HG03045 (cell line): Measurements from ENCODE around the gene ELOF1.
A peak's percentile ranks its signal among the peaks of the same experiment; 100 is the strongest.
"Not testable (repeated sequence)": the region's sequence is repeated elsewhere in the genome, so short reads cannot be mapped to it uniquely, and the experiment has no call there.

Experiments
- ATAC-seq: cut with Tn5 transposase; IDR thresholded peaks from one replicate; pipeline ENCODE4 v1.9.1; 2021; ENCODE audit warnings: mild to moderate bottlenecking, moderate library complexity; ENCODE audit not compliant: unreplicated experiment

Gene ELOF1

DNA sequence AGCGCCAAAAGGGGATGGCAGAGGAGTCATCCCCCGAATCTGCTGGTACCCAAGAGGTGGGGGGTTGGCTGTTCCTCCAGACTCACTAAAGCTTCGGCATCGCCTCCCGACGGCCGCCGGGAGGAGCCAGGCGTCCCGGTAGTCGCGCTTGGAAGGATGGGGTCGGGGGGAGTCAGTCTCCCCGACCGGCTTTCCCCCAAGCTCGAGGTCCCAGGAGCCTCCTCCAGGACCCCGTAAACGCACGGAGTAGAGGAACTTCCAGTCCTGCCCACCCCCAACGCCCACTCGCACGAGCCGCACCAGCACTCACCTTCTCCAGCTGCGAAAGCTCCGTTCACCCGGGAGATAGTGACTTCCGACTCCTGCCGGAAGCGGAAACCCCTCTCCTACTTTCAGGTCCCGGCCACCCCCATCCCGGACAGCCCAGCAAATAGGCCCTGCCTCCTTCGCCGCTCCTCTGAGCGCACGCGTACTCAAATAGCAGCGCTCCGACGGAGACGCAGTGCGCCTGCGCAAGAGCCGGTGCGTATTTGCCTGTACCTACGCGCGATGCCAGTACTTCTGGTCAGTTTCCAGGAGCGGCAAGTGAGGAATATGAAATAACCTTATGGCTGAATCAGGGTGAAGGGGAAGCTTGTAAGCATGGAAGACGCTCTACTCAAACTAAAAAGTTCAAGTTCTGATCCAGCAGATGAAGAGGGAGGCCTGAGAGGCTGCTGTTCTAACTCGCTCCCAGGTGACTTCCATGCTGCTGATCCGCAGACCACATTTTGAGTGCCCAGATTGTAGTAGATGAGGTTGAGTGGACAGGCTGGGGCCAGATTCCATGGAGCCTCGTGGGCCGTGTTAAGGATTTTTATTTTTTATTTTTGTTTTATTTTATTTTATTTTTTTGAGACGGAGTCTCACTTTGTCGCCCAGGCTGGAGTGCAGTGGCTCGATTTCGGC is at the start of gene ELOF1:
TSS of gene ELOF1 (minus strand) at position 350 of the 948 bp plus-strand sequence. CDS start 4,883 bp downstream, outside the sequence.
- peak; percentile 81 for ATAC-seq

DNA sequence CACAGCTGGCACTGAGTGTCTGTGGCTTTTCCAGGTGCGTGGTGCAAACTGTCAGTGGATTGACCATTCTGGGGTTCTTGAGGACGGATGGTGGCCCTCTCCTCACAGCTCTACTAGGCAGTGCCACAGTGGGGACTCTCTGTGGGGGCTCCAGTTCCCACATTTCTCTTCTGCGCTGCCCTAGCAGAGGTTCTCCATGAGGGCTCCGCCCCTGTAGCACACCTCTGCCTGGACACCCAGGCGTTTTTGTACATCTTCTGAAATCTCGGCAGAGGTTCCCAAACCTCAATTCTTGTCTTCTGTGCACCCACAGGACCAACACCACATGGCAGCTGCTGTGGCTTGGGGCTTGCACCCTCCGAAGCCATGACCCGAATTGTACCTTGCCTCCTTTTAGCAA is 47.5 kb upstream of the ELOF1 start:
- no peak for ATAC-seq

DNA sequence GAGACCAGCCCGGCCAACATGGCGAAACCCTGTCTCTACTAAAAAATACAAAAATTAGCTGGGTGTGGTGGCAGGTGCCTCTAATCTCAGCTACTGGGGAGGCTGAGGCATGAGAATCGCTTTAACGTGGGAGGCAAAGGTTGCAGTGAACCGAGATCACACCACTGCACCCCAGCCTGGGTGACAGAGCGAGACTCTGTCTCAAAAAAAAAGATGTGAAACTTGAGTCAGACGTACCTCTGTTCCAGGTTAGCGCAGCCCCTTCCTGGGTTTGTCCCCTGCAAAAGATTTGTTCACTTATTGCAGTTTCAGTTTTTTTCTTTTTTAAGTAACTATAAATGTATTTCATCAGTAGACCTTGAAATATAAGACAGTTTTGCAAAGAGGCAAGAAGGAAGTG is 40.7 kb upstream of the ELOF1 start:
- not testable (repeated sequence) for ATAC-seq

DNA sequence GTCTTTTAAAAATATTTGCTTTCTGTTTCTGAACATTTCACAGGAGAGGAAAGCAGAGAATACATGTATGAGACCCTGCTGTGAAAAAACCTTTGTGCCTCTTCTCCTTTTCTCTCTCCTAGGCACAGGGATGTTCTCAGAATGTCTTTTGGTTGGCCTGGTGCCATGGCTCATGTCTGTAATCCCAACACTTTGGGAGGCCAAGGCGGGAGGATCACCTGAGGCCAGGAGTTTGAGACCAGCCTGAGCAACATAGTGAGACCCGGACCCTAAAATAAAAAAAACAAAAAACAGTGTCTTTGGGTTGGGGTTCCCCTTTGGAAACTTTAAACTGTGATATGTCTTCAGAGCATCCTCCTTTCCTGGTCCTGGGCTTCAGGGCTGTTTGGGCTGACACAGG is 39.7 kb upstream of the ELOF1 start:
- ATAC-seq: no peak

- no peak for ATAC-seq
These were observed 39.1 kb upstream of the ELOF1 start for GRCh38 chr19:11598103-11598483.

DNA sequence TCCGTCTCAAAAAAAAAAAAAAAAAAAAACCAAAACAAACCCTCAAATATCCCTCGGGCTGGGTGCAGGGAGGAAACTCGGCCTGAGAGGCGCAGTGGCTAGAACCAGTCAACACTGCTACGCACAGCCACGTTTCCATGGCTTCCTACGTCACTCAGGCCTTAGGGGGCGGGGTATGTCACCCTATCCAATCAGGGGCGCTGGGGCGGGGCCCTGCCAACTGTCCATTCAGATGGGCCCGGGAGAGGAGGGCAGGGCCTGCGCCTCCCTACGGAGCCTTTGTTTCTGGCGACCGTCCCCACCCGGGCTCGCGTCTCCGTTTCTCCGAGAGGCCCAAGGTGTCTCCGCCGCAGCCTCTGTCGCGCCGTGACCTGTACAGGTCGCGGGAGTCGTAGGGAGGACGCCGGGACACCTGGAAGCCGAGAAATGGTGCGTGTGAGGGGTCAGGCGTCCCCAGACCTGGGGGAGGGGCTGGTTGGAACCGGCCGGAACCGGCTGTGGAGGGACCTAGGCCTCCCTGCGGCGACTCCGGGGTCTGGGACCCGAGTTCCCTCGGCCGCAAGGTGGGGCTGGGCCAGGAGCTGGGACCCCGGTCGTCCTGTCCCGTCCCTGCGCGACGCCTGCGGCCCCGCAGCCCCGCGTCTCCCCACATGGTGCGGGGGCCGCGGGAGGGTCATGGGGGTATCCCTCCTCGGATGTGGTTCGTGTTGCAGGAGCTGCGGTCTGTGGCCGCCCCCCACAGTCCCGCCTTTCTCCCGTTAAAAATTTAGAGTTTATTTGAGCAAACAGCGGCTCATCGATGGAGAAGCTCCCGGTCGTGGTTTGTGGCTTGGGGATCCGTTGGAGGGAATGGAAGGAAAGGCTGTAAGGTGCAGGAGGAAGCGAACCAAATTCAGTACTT is 38.4 kb upstream of the ELOF1 start, which contains the start of gene ZNF627:
TSS of gene ZNF627 (plus strand) at position 282 of the 901 bp plus-strand sequence. CDS start at position 427, 145 bp downstream.
- peak; percentile 99 for ATAC-seq

DNA sequence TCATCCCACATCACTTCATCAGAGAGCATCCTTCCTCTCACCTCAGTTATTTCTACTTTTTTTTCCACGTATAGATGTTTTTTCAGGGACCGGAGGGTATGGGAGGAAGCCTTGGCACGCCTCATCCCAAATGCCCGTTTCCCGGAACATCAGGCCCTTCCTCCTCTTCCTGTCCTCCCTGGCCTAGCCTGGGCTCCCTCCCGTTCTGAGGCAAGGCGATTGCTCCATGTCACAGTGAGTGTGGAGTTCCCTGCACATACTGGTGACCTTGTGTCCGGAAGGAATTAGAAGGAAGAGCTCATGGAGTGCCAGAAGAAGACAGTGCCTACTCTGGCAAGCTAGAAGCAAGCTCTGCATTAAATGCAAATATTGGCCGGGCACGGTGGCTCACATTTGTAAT is 37.1 kb upstream of the ELOF1 start:
- ATAC-seq: no peak

DNA sequence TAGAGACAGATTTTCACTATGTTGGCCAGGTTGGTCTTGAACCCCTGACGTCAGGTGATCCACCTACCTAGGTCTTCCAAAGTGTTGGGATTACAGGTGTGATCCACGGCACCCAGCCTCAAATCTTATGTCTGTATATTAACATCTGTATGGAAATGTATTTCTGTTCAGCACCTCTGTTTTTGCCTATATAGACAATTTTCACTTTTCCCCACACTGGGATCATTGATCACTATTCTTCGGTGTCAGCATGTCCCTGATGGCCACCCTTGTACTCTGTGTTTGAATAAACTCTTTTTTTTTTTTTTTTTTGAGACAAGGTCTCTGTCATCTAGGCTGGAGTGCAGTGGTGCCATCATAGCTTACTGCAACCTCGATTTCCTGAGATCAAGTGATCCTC is 35.1 kb upstream of the ELOF1 start:
- ATAC-seq: no peak

DNA sequence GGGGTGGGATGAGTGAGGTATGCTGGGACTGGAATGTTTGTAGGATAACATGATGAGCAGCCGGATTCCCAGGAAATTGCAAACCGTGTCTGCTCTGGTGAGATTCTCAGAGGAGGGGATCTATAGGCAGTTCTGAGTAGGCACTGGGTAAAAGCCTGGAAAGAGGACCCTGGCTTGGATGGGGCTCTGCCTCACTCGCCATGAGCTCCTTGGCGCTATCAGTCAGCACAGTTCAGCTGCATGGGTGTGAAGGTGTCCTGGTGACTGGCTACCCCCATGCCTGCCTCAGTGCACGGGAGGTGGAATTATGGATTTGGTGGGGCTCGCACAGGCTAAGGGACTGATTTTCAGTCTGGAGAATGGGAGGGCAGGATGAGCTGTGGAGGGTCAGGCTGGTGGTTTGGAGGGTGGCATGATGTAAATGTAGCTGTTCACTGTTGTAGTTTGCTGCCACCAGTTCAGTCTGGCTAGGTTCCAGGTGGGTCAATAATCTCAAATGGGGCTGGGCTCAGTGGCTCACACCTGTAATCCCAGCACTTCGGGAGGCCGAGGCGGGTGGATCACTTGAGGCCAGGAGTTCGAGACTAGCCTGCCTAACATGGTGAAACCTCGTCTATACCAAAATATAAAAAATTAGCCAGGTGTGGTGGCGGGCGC is 29.1 kb upstream of the ELOF1 start:
- no peak for ATAC-seq

DNA sequence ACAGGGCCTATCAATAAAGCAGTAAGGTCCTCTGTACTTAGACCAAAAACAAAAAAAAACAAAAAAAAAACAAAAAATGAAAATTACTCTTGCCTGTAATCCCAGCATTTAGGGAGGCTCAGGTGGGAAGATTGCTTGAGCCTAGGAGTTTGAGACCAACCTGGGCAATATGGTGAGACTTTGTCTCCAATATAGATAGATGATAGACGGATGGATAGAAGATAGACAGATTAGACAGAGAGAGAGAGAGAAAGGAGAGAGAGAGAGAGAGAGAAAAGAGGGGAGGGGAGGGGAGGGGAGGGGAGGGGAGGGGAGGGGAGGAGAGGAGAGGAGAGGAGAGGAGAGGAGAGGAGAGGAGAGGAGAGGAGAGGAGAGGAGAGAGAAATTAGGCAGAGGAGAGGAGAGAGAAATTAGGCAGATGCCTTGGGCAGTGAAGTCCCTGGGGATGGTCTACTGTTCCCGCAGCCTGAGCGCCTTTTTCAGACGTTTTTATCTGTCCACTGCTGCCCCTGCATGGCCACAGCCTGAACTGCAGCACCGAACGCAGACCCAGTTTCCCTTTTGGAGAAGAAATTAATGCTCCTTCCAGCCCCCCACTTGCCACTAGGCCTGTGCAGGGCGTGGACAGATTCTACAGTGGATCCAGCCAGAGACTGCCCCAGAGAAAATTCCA is 28.4 kb upstream of the ELOF1 start:
- no peak for ATAC-seq

DNA sequence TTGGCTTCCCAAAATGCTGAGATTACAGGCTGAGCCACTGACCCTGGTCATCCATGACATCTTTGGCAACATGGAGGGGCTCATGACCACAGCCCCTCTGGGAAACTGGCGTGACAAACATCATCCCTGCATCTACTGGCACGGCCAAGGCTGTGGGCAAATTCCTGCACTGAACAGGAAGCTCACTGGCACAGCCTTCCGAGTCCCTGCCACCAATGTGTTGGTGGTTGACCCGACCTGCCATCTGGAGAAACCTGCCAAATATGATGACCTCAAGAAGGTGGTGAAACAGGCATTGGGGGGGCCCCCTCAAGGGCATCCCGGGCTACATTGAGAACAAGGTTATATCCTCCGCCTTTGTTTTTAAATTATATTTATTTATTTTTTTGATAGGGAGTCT is 27.3 kb upstream of the ELOF1 start:
- no peak for ATAC-seq

- ATAC-seq: no peak
These were observed 22.7 kb upstream of the ELOF1 start for GRCh38 chr19:11581740-11582139.

GRCh38 chr19:11580116-11580515 is 21.1 kb upstream of the ELOF1 start:
- ATAC-seq: no peak

DNA sequence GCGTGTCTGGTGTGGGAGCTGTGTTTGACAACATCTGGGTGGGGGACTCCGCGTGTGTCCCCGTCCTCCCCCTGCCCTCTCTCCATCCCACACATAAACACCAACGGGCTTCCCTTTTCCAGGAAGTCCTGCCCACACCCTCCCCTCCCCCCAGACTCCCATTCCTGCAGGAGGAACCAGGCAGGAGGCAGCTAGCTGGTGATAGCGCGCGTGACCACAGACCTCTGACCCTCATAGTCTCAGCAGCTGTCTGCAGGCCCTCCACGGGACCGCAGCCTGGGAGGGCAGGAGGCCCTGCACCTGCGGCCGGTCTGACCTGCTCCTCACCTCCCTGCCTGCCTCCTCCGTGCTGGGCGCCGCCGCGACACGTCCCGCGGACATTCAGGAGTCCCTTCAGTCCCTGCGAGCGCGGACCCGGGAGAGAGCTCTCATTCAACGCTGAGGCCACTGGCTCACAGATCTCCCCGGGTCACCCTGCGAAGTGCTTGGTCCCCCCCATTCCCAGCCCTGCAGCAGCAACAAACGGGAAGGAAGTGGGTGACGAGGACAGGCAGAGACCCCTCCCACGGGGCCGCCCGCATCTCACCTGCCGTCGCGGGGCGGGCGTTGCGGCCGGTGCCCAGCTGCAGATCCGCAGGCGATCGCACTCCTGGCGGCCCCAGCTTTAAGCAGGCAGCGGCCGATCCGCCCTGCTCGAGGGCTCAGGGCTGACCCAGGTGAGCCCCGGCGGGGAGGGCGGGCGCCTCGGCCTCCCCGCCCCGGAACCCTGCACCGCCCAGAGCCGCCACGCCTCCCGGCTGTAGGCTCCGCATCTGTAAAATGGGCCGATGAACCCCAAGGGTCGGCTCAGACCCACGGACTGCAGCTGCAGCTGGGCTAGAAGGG is 19.5 kb upstream of the ELOF1 start:
- ATAC-seq: no peak

DNA sequence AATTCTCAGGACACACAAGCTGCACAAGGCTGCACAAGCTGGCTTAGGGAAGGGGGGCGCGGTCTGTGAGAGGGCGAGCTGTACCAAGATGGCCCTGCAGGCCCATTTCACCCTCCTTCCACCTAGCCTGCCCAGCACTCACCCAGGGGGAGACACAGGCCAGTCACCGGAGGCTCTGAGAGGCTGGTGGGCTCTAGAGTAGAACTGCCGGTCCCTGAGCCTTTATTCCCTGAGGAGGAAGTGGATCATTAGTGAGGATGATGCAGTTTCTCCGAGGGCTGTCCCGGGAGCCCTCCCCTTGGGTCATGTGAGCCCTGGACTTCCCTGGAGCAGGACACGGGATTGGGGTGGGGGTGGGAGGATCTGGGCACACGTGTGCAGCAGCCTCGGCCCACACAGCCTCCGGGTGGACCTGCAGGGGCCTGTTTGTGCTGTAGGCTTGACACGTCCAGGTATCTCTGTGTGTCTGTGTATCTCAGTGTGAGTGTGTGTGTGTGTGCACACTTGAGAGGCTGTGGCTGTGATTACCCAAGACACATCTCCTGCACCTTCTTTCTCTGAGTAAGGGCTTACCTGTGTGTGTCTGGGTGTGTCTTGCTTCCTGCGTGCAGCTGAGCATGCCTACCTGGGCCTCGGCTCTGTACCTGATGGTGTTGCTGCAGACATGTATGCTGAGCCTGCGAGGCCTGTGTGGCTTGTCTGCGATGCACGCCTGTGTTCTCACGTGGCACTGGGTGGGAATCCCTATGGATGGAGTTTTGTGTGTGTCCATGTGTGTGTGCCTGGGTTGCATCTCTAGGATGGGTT is 18.6 kb upstream of the ELOF1 start, which contains the start of gene ACP5:
TSS of gene ACP5 (minus strand) at position 195 of the 807 bp plus-strand sequence. CDS start 328 bp downstream, outside the sequence.
- no peak for ATAC-seq

- ATAC-seq: no peak
These were observed 17.2 kb upstream of the ELOF1 start for GRCh38 chr19:11576227-11576626.

- ATAC-seq: no peak
These were observed 15.7 kb upstream of the ELOF1 start for GRCh38 chr19:11574689-11575088.

DNA sequence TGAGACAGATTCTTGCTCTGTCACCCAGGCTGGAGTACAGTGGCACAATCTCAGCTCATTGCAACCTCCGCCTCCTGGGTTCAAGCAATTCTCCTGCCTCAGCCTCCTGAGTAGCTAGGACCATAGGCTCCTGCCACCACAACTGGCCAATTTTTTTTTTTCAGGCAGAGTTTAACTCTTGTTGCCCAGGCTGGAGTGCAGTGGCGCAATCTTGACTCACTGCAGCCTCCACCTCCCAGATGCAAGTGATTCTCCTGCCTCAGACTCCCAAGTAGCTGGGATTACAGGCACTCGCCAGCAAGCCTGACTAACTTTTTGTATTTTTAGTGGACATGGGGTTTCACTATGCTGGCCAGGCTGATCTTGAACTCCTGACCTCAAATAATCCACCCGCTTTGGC is 14.7 kb upstream of the ELOF1 start:
- not testable (repeated sequence) for ATAC-seq
